ENCODE results near the gene LDB3.

The LDB3 gene

GRCh38 chr10:86673216-86673826 is 5.0 kb downstream of the LDB3 start:
- TF ChIP-seq EZH2phosphoT487 (IDR thresholded peaks at IDR 0.05; ENCODE audit: borderline replicate concordance, low read length) (no peak), CTCF (IDR thresholded peaks at IDR 0.05; ENCODE audit: low read depth, low read length, poor library complexity, severe bottlenecking) (no peak)

GRCh38 chr10:86673827-86674581 is 5.7 kb downstream of the LDB3 start:
- Histone ChIP-seq H3K4me2 (ENCODE audit: low read length) (no peak overlapping the region), H3F3A (ENCODE audit: control insufficient read depth, insufficient read depth) (no peaks in the 10 kb centered on the region), H3K27me3 (ENCODE audit: control insufficient read depth, low read length) (no peaks in the 10 kb centered on the region), H3K27ac (ENCODE audit: low read depth, low read length) (no peak overlapping the region), H4K20me1 (ENCODE audit: control insufficient read depth, insufficient read depth, low read depth, low read length) (no peaks in the 10 kb centered on the region), H3K79me2 (ENCODE audit: control insufficient read depth, low read length) (no peaks in the 10 kb centered on the region), H3K4me3 (ENCODE audit: low read length) (no peak overlapping the region), H3K9me2 (replicated peaks; ENCODE audit: control insufficient read depth, low read length) (no peaks in the 10 kb centered on the region), H3K4me1 (ENCODE audit: control insufficient read depth, low read length) (peaks cover 2% of the 10 kb centered on the region), H3K9me3 (ENCODE audit: control insufficient read depth, insufficient read depth, low read length) (no peaks in the 10 kb centered on the region), H3K36me3 (ENCODE audit: control insufficient read depth, low read length) (no peaks in the 10 kb centered on the region)
- no peak for TF ChIP-seq CTCF (IDR thresholded peaks at IDR 0.05; ENCODE audit: low read depth, low read length, poor library complexity, severe bottlenecking)
- TF ChIP-seq EZH2phosphoT487 (IDR thresholded peaks at IDR 0.05; ENCODE audit: borderline replicate concordance, low read length) = no peak

More at GRCh38 chr10:86673216-86673826, 5.0 kb downstream of the LDB3 start:
- no peaks in the 10 kb centered on the region for H3K9me3 ChIP-seq (ENCODE audit: control insufficient read depth, insufficient read depth, low read length)
- no peak overlapping the region for H3K27ac ChIP-seq (ENCODE audit: low read depth, low read length)
- no peak overlapping the region for H3K4me3 ChIP-seq (ENCODE audit: low read length)
- peaks cover 8% of the 10 kb centered on the region for H3K4me1 ChIP-seq (ENCODE audit: control insufficient read depth, low read length)
- no peaks in the 10 kb centered on the region for H3K79me2 ChIP-seq (ENCODE audit: control insufficient read depth, low read length)
- no peaks in the 10 kb centered on the region for H3K27me3 ChIP-seq (ENCODE audit: control insufficient read depth, low read length)
- H3K4me2 ChIP-seq (ENCODE audit: low read length) = no peak overlapping the region
- H3K36me3 ChIP-seq (ENCODE audit: control insufficient read depth, low read length) = no peaks in the 10 kb centered on the region
- H4K20me1 ChIP-seq (ENCODE audit: control insufficient read depth, insufficient read depth, low read depth, low read length) = no peaks in the 10 kb centered on the region
- H3F3A ChIP-seq (ENCODE audit: control insufficient read depth, insufficient read depth) = no peaks in the 10 kb centered on the region
- H3K9me2 ChIP-seq (replicated peaks; ENCODE audit: control insufficient read depth, low read length) = no peaks in the 10 kb centered on the region

- Histone ChIP-seq H3K9me2 (replicated peaks; ENCODE audit: control insufficient read depth, low read length) (no peaks in the 10 kb centered on the region), H3K4me3 (ENCODE audit: low read length) (no peak overlapping the region), H3K27me3 (ENCODE audit: control insufficient read depth, low read length) (no peaks in the 10 kb centered on the region), H3K4me2 (ENCODE audit: low read length) (no peak overlapping the region), H3K9me3 (ENCODE audit: control insufficient read depth, insufficient read depth, low read length) (no peaks in the 10 kb centered on the region), H3F3A (ENCODE audit: control insufficient read depth, insufficient read depth) (no peaks in the 10 kb centered on the region), H3K4me1 (ENCODE audit: control insufficient read depth, low read length) (no peaks in the 10 kb centered on the region), H3K36me3 (ENCODE audit: control insufficient read depth, low read length) (no peaks in the 10 kb centered on the region), H3K79me2 (ENCODE audit: control insufficient read depth, low read length) (no peaks in the 10 kb centered on the region), H4K20me1 (ENCODE audit: control insufficient read depth, insufficient read depth, low read depth, low read length) (no peaks in the 10 kb centered on the region), H3K27ac (ENCODE audit: low read depth, low read length) (no peak overlapping the region)
- TF ChIP-seq CTCF (IDR thresholded peaks at IDR 0.05; ENCODE audit: low read depth, low read length, poor library complexity, severe bottlenecking) (no peak), EZH2phosphoT487 (IDR thresholded peaks at IDR 0.05; ENCODE audit: borderline replicate concordance, low read length) (no peak)
These were observed 6.6 kb downstream of the LDB3 start for GRCh38 chr10:86674912-86675311.

Measured in DOHH2 (cell line).